Activated effector memory CD4-positive, alpha-beta T cell treated with anti-CD3 and anti-CD28 coated beads, Interleukin-2, amount 50 U/mL, for 16 hours (primary cell): Measurements from ENCODE around the gene ZNF800.

Experiments
- DNase-seq: peaks from one replicate; pipeline ENCODE4 v3.0.0-alpha.2; 2020

Gene ZNF800

GRCh38 chr7:127347567-127348246 is 44.8 kb downstream of the ZNF800 start:
- peak; percentile 90 for DNase-seq

DNA sequence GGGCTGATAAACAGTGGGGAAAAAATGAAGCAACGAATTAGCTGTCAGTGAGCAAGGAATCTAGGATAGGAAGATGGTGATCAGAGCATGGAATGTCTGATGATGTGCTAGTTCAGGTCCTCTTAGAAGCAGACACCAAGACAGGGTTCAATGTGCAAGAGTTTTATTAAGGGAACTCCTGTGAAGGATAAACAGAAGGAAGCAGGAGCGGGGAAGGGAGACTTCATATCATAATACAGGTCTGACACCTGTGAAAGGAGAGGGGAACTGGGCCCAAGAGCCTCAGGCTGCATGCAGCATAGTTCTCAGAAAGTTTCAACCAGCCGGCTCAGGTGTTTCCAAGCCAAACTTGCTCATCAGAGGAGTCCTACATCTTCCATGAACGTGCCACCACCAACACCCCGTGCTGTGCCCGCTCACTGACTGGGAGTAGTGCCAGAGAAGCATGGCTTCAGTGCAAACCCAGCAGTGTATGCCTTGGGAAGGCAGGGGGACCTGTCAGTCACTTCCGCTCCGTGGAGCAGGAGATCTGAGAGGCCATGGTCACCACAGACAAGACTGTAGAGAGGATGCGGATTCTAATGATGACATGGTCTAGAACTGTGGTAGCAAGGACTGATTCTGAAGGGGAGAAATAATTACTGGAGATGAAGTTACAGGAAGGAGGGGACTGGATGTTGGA is 45.8 kb downstream of the ZNF800 start:
- no peak for DNase-seq

DNA sequence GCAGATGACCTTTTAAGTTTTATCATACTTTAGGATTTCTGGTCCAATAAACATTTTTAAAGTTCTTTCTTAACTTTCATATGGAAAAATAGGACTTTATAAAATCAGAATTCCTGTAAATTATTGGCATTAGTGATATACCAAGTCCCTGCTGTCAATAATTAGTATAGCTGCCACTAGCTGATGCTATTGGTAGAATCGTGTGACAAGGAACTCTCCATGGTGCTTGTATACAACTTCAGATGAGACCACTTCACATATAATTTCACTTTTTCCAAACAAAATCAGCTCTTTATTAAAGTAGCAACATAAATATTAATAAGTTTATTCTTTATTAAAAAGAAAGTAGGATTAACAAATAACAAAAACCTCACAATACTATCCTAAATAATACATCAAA is 49.9 kb downstream of the ZNF800 start:
- no peak for DNase-seq

- no peak for DNase-seq
These were observed 54.4 kb downstream of the ZNF800 start for GRCh38 chr7:127338122-127338521.

DNA sequence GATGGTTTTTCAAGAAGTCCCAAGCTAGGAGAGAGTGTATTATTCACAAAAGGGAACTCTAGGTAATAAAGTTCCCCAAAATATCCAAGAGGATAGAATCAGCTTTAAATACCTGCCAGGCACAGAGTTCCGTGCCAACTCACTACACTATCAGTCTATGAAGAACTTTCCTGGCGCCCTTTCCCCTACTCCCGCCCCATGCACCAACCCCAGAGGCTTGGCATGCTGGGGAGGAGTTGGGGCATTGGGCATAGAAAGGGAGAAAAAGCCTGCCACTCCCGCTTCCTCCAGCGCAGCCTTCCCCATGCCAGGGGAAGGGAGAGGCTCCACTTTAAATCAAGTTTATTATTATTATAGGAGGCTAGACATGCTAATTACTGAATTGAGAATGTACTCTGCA is 54.9 kb downstream of the ZNF800 start:
- no peak for DNase-seq

- DNase-seq = no peak
These were observed 56.0 kb downstream of the ZNF800 start for GRCh38 chr7:127336458-127336857.

GRCh38 chr7:127332880-127333279 is 59.6 kb downstream of the ZNF800 start:
- DNase-seq = no peak

GRCh38 chr7:127330070-127330469 is 62.4 kb downstream of the ZNF800 start:
- no peak for DNase-seq

DNA sequence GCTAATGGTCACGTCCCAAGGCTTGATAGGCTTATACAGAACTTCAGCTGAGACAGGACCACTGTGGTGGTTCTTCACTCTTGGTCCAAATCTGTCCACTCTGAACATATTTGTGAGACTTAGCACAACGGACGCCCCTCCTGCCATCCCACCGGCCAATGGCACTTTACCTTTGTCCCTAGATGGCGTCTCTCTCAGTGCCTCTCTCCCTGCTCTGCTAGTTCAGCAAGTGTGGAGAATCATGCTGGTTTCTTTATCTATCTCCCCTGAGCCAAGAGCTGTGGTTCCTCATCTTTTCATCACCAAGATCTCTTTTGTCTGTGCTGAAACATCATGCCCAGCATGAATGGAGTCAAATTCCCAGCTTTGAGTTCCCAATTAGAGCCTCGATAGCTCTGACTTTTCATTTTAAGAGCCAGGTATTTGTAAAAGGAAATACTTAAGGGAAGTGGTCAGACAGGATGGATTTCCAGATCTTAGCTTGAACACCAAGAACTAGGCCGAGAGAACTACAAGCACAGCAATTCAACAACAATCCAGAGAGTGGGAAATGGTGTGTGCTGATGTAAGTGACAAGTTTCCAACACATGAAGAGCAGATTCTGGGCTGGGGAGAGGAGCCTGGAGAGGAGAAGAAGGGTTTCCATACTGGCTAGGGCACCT is 69.5 kb downstream of the ZNF800 start:
- no peak for DNase-seq

DNA sequence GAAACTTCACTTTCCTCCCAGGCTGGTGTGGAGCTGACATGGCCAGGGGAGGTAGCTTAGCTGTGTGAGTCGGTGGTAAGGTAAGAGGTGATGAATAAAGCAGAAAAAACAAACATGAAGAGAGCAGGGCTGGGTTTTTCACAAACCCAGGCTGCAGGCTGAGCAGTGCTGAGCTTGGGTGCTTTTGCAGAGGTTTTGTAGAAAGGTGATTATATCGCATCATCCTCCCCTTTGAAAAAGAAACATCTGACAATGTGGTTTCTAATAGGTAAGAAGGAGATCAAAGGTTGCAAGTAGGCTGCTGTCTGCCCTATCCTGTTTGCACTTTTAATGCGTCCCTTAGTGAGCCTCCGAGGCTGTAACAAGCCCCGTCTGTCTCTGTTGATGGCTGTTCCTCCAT is 70.2 kb downstream of the ZNF800 start:
- DNase-seq = peak; percentile 64

DNA sequence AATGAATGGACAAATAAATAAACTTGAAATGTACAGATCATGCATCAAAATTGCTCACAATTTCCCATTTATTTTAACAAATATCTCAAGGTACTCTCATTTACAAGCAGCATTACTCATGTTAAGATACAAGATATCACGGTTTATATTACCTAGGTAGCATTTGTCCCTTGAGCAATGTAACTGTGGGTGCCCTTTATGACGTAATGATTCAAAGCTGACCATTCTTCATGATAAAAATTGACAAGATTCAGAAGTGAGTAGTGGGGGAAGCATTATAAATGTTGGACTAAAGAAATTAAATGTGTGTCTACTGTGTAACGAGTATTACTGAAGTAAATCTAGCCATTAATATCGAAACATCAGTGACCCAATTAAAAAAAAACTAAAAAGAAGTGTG is 71.5 kb downstream of the ZNF800 start:
- DNase-seq = no peak
